CD4-positive, CD25-positive, alpha-beta regulatory T cell (primary cell): ENCODE results near the gene CYP1A1. TPM values are rescaled to one million over a fixed set of nuclear protein-coding genes. Genes with fewer than 3 reads are reported as not detected.

ENCODE experiments used
- ATAC-seq, 2 donors: fragments of 150-1000 bp; cut with Tn5 transposase; one replicate each; pipeline ENCODE4 v1.10.0; 2021; ENCODE audit warnings: low read depth in 2 of 2, moderate number of reproducible peaks in 2 of 2, moderate library complexity in 1 of 2
- DNase-seq, 3 donors: peaks; one replicate each; pipeline versions ENCODE4 v3.0.0 to v3.0.0-alpha.2; 2012 to 2022; ENCODE audit warnings: mixed read lengths in 1 of 3
- H3K27ac ChIP-seq: one replicate; pipeline ENCODE4 v1.7.0; 2013; ENCODE audit warnings: mild to moderate bottlenecking, low read length; ENCODE audit not compliant: insufficient read depth, poor library complexity, severe bottlenecking
- H3K27me3 ChIP-seq: one replicate; pipeline ENCODE4 v1.7.0; 2013; ENCODE audit warnings: low read length; ENCODE audit not compliant: control insufficient read depth, insufficient read depth
- H3K36me3 ChIP-seq: one replicate; pipeline ENCODE4 v1.7.0; 2013; ENCODE audit warnings: mild to moderate bottlenecking, low read length, moderate library complexity; ENCODE audit not compliant: control insufficient read depth, insufficient read depth
- H3K4me1 ChIP-seq: 2 replicates; pipeline ENCODE4 v1.7.0; 2013; ENCODE audit warnings: mild to moderate bottlenecking, low read length; ENCODE audit not compliant: insufficient read depth, control insufficient read depth, poor library complexity, severe bottlenecking
- H3K4me3 ChIP-seq: one replicate; pipeline ENCODE4 v1.7.0; 2013; ENCODE audit warnings: low read depth, mild to moderate bottlenecking, low read length, moderate library complexity
- H3K9me3 ChIP-seq, 2 experiments: 1 replicate in 1 of 2; 2 replicates in 1 of 2; pipeline ENCODE4 v1.7.0; 2013; ENCODE audit warnings: low read length in 2 of 2, mild to moderate bottlenecking in 1 of 2, moderate library complexity in 1 of 2; ENCODE audit not compliant: control insufficient read depth in 2 of 2
- H3K27ac Mint-ChIP-seq, 3 donors: one replicate each; pipeline ENCODE4 v1.8.0; 2020 to 2022; ENCODE audit warnings: mild to moderate bottlenecking in 3 of 3, mixed read lengths in 3 of 3, moderate library complexity in 2 of 3
- H3K27me3 Mint-ChIP-seq: one replicate; pipeline ENCODE4 v1.8.0; 2022; ENCODE audit warnings: mild to moderate bottlenecking, mixed read lengths
- H3K36me3 Mint-ChIP-seq: one replicate; pipeline ENCODE4 v1.8.0; 2020; ENCODE audit warnings: mixed read lengths
- H3K4me1 Mint-ChIP-seq, 4 donors: one replicate each; pipeline ENCODE4 v1.8.0; 2020 to 2022; ENCODE audit warnings: mixed read lengths in 4 of 4, mild to moderate bottlenecking in 1 of 4
- H3K4me3 Mint-ChIP-seq, 4 donors: one replicate each; pipeline ENCODE4 v1.8.0; 2020 to 2022; ENCODE audit warnings: mild to moderate bottlenecking in 4 of 4, mixed read lengths in 4 of 4, moderate library complexity in 3 of 4
- H3K9me3 Mint-ChIP-seq, 7 donors: one replicate each; pipeline ENCODE4 v1.8.0; 2020 to 2022; ENCODE audit warnings: mixed read lengths in 7 of 7, mild to moderate bottlenecking in 3 of 7, moderate library complexity in 2 of 7
- polyA plus RNA-seq, 4 donors: library from polyadenylated mRNA; unstranded; fragments of 300-500 nt; fragmentation: Illumina TruSeq; gene quantifications; one replicate each; pipeline ENCODE4 v1.2.3, GENCODE V29; 2021
- total RNA-seq: library from RNA; stranded (reverse); gene quantifications from one replicate; pipeline ENCODE4 v1.2.3, GENCODE V29; 2022

Gene CYP1A1
- total and polyA plus RNA-seq, 5 donors from 2014 or later, result not detected

- H3K27me3 ChIP-seq, result no peaks in the 10 kb centered on the region
- Mint-ChIP-seq H3K27me3 (peaks cover 32% of the 10 kb centered on the region), H3K9me3 (no peaks in the 10 kb centered on the region), H3K4me1 (peaks cover 4 to 22% (median 10%) of the 10 kb centered on the region in 4 donors), H3K36me3 (no peaks in the 10 kb centered on the region), H3K4me3 (no peak overlapping the region), H3K27ac (no peak overlapping the region)
- peaks cover 19% of the 10 kb centered on the region for H3K4me1 ChIP-seq
- no peaks in the 10 kb centered on the region for H3K9me3 ChIP-seq
- no peak overlapping the region for H3K27ac ChIP-seq
- H3K36me3 ChIP-seq, result no peaks in the 10 kb centered on the region
- no peak for DNase-seq
- no peak for ATAC-seq
- no peak overlapping the region for H3K4me3 ChIP-seq
Observed at GRCh38 chr15:74767167-74768098, 42.1 kb upstream of the CYP1A1 start.

GRCh38 chr15:74763416-74763815, 38.1 kb upstream of the CYP1A1 start:
- DNase-seq (no peak), ATAC-seq (no peak)
- Histone ChIP-seq H3K9me3 (no peaks in the 10 kb centered on the region), H3K4me1 (no peaks in the 10 kb centered on the region), H3K27me3 (no peaks in the 10 kb centered on the region), H3K27ac (no peak overlapping the region), H3K4me3 (no peak overlapping the region), H3K36me3 (no peaks in the 10 kb centered on the region)
- H3K27me3 Mint-ChIP-seq, result peaks cover 21% of the 10 kb centered on the region
- no peak overlapping the region for H3K4me3 Mint-ChIP-seq
- H3K27ac Mint-ChIP-seq, result no peak overlapping the region
- no peaks in the 10 kb centered on the region for H3K9me3 Mint-ChIP-seq
- no peaks in the 10 kb centered on the region for H3K36me3 Mint-ChIP-seq
- H3K4me1 Mint-ChIP-seq, result no peaks in the 10 kb centered on the region

GRCh38 chr15:74762791-74763150, 37.4 kb upstream of the CYP1A1 start:
- H3K36me3 Mint-ChIP-seq, result no peaks in the 10 kb centered on the region
- no peaks in the 10 kb centered on the region for H3K27me3 ChIP-seq
- DNase-seq, result no peak
- no peak for ATAC-seq
- no peak overlapping the region for H3K4me3 Mint-ChIP-seq
- H3K9me3 ChIP-seq, result no peaks in the 10 kb centered on the region
- no peaks in the 10 kb centered on the region for H3K9me3 Mint-ChIP-seq
- no peak overlapping the region for H3K4me3 ChIP-seq
- H3K4me1 Mint-ChIP-seq, result no peaks in the 10 kb centered on the region
- H3K27ac Mint-ChIP-seq, result no peak overlapping the region
- H3K36me3 ChIP-seq, result no peaks in the 10 kb centered on the region
- H3K27me3 Mint-ChIP-seq, result peaks cover 21% of the 10 kb centered on the region
- H3K4me1 ChIP-seq, result no peaks in the 10 kb centered on the region
- no peak overlapping the region for H3K27ac ChIP-seq

GRCh38 chr15:74758736-74759135, 33.4 kb upstream of the CYP1A1 start:
- no peaks in the 10 kb centered on the region for H3K9me3 Mint-ChIP-seq
- Histone ChIP-seq H3K27ac (no peak overlapping the region), H3K27me3 (no peaks in the 10 kb centered on the region), H3K9me3 (no peaks in the 10 kb centered on the region), H3K36me3 (no peaks in the 10 kb centered on the region), H3K4me3 (no peak overlapping the region), H3K4me1 (no peaks in the 10 kb centered on the region)
- no peak overlapping the region for H3K27ac Mint-ChIP-seq
- H3K36me3 Mint-ChIP-seq, result no peaks in the 10 kb centered on the region
- ATAC-seq (no peak), DNase-seq (no peak)
- H3K27me3 Mint-ChIP-seq, result peaks cover 6% of the 10 kb centered on the region
- no peak overlapping the region for H3K4me3 Mint-ChIP-seq
- no peaks in the 10 kb centered on the region for H3K4me1 Mint-ChIP-seq

GRCh38 chr15:74754593-74755215, 29.4 kb upstream of the CYP1A1 start:
- Histone ChIP-seq H3K27me3 (peaks cover 3% of the 10 kb centered on the region), H3K27ac (no peak overlapping the region), H3K36me3 (no peaks in the 10 kb centered on the region), H3K4me3 (no peak overlapping the region), H3K4me1 (no peaks in the 10 kb centered on the region), H3K9me3 (no peaks in the 10 kb centered on the region)
- no peak overlapping the region for H3K4me3 Mint-ChIP-seq
- H3K36me3 Mint-ChIP-seq, result no peaks in the 10 kb centered on the region
- H3K27ac Mint-ChIP-seq, result no peak overlapping the region
- no peak for DNase-seq
- peaks cover 15% of the 10 kb centered on the region for H3K27me3 Mint-ChIP-seq
- no peak for ATAC-seq
- no peaks in the 10 kb centered on the region for H3K4me1 Mint-ChIP-seq
- H3K9me3 Mint-ChIP-seq, result no peaks in the 10 kb centered on the region

- H3K4me1 Mint-ChIP-seq, result no peaks in the 10 kb centered on the region
- DNase-seq (no peak), ATAC-seq (no peak)
- H3K27me3 Mint-ChIP-seq, result peaks cover 11% of the 10 kb centered on the region
- no peaks in the 10 kb centered on the region for H3K36me3 Mint-ChIP-seq
- H3K36me3 ChIP-seq, result no peaks in the 10 kb centered on the region
- H3K4me1 ChIP-seq, result no peaks in the 10 kb centered on the region
- no peak overlapping the region for H3K27ac ChIP-seq
- H3K27me3 ChIP-seq, result peaks cover 3% of the 10 kb centered on the region
- H3K27ac Mint-ChIP-seq, result no peak overlapping the region
- no peaks in the 10 kb centered on the region for H3K9me3 Mint-ChIP-seq
- no peak overlapping the region for H3K4me3 ChIP-seq
- no peak overlapping the region for H3K4me3 Mint-ChIP-seq
- no peaks in the 10 kb centered on the region for H3K9me3 ChIP-seq
Observed at GRCh38 chr15:74752531-74752930, 27.2 kb upstream of the CYP1A1 start.

GRCh38 chr15:74752011-74752410, 26.7 kb upstream of the CYP1A1 start:
- peak overlapping the region in 1 of 3 donors; percentile 33 for H3K27ac Mint-ChIP-seq
- DNase-seq (no peak), ATAC-seq (no peak)
- H3K4me1 ChIP-seq, result no peaks in the 10 kb centered on the region
- H3K4me3 Mint-ChIP-seq, result no peak overlapping the region
- H3K27me3 ChIP-seq, result peaks cover 3% of the 10 kb centered on the region
- H3K9me3 Mint-ChIP-seq, result peaks cover 0 to 1% (median 0%) of the 10 kb centered on the region in 7 donors
- H3K27me3 Mint-ChIP-seq, result peaks cover 11% of the 10 kb centered on the region
- no peaks in the 10 kb centered on the region for H3K4me1 Mint-ChIP-seq
- H3K27ac ChIP-seq, result no peak overlapping the region
- H3K9me3 ChIP-seq, result no peaks in the 10 kb centered on the region
- no peaks in the 10 kb centered on the region for H3K36me3 Mint-ChIP-seq
- H3K4me3 ChIP-seq, result no peak overlapping the region
- H3K36me3 ChIP-seq, result no peaks in the 10 kb centered on the region
